Activated CD4-positive, CD25-positive, alpha-beta regulatory T cell treated with anti-CD3 and anti-CD28 coated beads, Interleukin-2, amount 50 U/mL, for 16 hours (primary cell): Measurements from ENCODE around the gene PTPRE.

Experiments used
- DNase-seq: peaks from one replicate; pipeline ENCODE4 v3.0.0-alpha.2; 2020; ENCODE audit warnings: low read depth, low spot score

PTPRE gene

DNA sequence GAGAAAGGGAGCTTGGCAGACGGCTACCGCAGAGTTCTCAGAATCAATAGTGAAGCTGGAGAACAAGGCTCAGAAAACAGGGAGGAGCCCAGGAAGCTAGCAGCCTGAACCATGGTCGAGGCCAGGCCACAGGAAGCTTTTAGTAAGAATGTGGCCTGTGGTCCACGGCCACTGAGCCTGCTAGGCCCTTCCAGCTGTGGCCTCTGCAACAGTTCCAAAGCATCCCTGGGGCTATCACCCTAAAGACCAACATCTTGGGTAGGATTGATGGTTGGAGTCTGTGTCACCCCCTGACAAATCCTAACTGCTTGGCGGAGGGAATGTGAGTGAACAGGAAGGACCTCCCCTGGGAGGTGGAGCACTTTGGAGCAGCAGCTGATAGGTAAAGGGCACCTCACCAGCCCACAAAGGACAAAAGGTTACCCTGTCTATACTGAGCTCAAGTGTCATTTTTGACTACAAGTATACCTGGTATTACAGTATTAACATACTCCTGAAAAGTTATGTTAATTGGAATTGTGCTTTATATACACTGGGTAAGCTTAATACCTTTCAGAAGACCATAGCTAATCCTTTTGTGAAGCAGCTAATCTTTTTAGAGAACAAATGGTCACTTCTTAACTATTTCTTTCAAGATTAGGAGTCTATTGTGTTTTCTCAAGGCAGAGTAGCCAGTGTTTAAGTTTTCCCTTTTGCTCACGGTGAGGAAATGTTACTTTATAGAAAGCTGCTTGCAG is 18.7 kb downstream of the PTPRE start:
- DNase-seq: no peak

DNA sequence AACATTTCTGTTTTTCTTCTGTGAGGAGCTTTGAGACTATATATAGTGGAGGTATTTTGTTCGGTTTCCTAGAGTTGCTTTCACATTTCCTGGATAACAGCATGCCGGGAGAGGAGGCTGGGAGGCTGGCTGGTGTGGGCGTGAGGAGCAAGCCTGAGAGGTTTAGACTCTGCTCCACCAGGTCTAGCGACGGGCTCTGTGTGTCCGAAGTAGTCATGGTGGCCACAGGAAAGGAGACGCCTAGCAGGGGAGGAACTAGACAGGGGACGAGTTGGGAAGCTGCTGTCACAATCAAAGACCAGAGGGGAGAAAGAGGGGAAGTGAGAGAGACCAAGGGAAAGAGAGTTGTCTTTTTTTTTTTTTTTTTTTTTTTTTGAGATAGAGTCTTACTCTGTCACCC is 19.6 kb downstream of the PTPRE start:
- DNase-seq: no peak

DNA sequence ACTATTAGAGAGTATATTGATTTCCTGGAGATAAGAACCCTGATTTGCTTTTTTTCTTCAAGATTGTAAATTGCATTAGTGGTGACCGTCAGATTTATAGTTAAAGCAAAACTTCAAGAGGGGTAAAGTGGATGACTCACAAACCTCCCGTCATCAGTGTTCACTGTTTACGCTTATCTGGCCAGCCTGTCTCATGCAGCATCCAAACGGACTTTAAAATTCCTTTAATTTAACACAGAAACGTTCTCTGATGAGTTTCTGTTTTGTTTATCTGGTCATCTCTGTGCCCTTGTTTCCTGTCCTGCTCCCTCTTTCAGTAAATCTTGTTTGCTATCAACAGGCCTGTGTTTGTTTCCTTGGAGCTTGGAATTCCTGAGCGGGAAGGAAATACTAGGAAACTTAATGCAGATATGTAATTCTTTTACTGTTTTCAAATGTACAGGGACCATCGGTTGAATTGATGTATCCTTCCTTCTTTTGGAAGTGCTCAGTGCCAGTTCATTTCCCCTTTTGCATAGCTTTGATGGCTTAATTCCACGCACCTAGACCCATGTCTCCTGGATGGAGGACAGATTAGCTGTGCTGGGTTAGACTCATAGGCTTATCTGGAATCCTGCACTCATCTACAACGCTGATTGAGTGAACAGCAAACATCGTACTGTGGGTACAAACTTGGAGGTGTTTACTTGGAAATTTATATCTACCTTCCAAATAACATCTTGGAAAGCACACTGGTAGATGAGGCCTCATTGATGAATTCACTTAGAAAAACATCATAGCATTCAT is 21.3 kb downstream of the PTPRE start:
- DNase-seq: no peak

DNA sequence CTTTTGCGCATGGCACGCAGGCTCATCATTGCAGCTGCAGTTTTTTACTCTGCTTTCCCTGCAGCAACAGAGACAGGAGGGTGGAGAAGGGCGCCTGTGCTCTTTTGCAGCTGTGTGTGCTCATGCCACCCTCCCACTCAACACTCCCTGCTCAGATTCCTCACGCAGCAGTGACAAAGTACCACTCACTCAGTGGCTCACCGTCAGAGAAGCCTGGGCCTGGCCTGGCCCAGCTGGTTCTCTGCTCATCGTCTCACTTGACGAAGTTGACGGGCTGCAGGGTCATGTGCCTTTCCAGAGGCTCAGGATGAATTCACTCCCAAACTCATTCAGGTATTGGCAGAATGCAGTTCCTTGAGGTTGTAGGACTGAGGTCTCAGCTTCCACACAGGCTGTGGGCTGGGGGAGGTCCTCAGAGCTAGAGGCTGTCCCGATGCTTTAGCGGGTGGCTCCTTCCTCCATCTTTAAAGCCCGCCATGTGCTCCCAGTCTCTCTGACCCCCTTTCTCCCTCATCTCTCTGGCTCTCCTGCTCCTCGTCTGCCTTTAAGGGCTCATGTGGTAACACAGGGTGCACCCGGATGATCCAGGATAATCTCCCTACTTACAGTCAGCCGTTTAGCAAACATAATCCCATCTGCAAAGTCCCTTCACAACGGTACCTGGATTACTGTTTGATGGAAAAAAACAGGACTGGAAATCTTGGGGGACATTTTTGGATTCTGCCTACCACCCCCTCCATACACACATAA is 25.8 kb downstream of the PTPRE start:
- no peak for DNase-seq

DNA sequence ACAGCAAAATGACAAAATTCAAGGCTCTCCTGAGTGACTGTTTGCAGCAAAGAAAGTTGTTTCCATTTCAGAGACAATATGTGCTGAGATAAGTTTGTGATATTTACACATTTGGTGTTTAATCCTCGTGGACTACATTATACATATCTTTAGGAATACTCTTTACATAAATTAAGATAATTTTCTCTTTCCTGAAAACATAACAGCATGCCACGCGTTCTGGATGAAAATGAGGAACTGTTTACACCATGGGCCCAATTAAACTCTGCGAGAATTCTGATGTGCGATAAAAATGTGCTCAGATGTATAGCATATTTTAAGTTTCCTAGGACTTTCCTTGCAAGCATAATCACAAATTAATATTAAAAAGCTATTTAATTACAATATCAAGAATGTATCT is 26.4 kb downstream of the PTPRE start:
- no peak for DNase-seq

DNA sequence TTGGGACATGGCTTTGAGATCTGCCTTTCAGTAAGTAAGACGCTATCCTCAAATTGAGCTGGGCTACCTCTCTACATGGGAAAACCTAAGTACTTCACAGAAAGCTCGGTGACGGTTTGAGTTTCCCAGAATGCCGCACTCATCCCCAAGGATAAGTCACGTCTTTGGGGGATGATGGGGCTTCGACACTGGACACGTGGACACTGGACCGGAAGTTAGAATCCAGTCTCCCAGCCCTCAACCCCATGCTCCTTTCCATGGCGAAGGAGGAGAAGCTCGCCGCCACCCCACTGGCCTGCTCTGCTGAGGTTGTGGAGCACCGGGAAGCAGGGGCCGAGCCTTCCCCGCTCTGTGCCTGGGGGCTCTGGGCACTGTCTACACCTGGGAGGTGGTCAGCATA is 27.5 kb downstream of the PTPRE start:
- no peak for DNase-seq

DNA sequence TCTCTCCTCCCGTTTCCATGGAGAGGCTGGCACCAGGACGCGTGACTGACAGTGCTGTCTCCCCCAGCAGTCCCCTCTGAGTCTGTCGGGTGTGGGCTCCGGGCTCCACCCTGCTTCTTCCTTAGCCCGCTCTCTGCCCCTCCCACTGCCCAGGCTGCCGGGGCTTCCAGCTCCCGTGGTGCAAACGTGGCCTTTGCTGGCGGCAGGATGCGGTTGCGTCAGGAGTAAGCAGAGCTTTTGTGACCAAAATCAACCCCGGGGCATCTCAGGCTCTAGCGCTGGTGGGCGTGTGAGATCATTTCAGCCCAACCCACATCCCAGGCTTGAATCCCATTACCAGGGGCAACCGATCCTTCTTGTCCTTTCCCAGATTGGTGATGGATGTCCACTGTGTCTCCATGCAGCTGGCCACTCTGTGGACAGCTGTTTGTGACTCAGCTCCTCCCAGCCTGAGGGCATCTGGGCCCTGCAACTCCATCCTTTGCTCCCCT is 28.2 kb downstream of the PTPRE start:
- DNase-seq: no peak

DNA sequence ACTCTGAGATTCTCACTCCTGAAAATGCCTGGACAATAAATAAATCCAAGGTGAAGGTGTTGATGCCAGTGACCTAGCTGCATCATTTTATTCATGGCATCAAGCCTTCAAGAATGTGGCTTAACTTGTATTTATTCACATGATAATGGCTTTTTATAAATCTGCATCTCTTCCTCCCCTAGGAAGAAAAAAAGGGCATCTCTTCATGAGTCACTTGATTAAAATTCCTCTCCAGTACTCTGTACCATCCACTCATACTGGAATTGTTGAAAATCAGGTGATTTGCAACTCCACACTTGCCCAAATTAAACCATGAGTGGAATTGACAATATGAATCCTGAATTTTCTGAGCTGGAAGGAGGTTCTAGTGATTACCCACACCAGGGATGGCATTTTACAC is 30.2 kb downstream of the PTPRE start:
- no peak for DNase-seq

DNA sequence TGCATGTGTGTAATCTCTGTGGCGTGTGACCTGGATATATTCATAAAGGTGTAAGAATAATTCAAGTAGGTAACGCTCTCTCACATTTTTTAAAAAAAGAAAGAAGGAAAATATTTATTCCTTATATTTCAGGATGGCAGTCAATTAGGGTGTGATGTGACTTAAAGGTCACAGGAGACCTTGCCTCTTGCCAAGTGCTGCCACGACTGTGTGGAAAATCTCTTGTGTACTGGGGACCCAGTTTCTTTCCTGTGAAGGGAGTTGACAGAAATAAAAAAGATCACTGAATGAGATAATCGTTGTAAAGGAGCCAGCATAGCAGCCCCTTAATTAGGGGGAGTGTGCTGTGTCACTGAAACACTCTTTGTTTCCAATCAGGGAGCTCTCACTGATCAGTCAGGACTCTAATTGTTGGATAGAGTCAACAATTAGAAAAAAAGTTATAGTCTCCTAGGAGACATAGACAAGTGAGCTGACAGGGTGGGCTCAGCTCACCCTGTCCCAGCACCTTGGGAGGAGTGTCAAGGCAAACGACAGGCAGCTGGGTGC is 31.1 kb downstream of the PTPRE start:
- DNase-seq: no peak

DNA sequence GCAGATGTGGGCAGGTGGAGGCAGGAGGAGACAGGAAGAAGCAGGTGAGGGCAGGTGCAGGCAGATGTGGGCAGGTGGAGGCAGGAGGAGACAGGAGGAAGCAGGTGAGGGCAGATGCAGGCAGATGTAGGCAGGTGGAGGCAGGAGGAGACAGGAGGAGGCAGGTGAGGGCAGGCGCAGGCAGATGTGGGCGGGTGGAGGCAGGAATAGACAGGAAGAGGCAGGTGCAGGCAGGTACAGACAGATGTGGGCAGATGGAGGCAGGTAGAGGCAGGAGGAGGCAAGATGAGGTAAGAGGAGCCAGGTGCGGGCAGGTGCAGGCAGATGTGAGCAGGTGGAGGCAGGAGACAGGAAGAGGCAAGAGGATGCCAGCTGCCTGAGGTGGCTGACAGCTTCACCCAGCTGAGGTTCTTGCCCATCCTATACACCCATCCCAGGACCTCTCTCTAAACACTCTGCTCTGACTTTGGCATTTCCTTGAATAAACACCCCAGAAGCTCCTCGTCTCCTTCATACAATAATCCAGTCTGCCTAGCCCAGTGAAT is 33.0 kb downstream of the PTPRE start:
- no peak for DNase-seq

DNA sequence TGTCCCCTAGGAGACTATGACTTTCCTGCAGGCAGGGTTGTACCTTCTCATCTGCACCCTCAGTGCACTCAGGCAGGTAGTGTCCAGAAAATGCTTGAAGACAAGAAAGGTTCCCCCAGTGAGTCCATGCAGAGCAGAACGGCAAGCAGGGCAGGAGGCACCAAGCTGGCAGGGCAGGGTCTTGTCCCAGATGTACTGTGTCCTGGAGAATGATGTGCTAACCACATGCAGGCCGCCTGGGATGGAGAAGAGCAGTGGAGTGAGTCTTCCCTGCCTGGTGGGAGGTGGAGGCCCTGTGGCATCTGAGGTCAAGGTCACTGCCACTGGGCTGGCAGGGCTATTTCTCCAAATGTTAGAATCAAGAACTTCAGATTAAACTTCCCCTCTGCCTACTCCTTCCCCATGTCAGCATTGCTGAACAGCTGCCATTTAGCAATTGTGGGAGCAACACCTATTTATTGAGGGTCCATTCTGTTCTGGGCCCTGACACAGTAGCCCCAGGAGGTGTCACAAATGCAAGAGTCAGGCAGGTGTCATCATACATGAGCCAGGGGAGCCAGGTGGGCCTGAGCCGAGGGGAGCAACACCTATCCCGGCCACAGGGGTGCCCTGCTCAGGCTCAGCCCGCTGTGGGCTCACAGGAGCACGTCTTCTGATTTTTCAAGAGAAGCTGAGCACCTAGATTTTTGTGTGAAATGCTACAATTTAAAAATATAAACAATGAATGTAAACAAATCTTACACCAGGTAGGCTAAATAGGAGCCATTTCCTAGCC is 34.1 kb downstream of the PTPRE start:
- DNase-seq: no peak

DNA sequence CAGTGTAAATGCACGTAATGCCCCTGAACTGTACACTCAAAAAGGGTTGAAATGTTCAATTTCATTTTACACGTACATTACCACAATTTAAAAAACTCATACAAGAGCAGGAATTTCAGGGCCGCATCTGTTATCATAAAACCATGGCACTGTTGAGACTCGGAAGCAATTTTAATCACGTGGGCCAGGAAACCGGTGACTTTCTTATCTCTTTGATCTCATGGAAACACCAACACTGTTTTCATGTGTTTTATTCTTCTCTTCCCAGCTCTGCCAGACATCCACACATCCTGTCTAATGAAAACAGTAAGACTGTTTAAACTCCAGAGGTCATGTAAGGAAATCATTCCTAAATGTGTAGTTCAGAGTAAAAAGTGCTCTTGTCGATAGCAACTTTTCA is 35.9 kb downstream of the PTPRE start:
- no peak for DNase-seq

DNA sequence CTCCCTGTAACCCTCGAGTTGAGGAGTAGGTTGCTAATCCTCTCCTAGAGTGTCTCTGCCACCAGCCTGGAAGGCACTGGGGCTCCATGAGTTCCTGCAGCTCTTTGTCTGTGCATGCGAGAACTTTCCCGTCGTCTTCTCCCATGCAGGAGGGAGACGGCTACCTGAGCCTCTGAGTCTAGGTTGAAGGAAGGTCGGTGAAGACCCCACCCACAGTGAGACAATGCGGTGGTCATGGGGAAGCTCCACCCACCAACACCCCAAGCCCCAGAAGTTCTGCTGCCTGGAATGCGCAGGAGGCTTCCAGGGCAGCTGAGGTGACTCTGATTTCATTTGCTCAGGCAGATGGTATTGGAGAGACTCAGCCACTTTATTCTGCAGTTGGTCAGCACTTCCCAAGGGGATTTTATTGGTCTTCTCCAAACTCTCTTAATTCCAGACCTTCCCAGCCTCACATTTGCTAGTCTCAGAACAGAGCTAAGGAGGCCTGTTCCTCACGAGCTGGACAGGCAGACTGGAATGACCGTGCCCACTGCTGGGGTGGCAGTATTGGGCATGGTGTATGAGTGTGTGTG is 36.5 kb downstream of the PTPRE start:
- DNase-seq: no peak

DNA sequence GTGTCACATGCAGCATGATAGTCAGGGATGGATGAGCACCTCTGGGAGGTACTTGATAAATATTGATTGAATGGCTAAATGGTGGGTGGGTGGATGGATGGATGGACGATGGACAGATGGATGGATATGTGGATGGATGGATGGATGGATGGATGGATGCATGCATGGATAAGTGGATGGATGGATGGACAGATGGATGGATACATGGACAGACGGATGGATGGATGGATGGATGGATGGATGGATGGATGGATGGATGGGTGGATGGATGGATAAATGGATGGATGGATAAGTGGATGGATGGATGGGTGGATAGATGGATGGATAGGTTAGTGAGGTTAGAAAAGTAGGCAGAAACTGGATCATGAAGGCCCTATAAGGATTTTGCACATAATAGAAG is 37.4 kb downstream of the PTPRE start:
- DNase-seq: no peak

DNA sequence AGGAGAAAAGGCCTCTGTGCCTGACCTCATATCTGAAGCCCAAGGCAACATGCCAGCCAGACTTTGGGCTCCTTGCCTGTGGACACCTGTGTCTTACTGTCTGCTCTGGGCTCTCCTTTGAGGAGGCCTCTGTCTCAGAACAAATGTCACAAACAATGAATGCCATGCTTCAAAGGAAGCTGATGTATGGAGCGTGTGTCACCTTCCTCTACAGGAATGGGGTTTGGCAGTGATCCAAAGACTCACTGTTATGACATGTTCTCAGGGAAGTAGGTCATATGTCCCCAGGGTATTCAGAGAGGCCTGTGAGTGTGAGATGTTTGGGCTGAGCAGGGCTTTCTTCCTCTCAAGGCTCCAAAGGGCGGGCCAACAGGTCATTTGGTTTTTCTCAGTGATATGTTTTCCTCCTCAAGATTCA is 38.4 kb downstream of the PTPRE start:
- DNase-seq: no peak

DNA sequence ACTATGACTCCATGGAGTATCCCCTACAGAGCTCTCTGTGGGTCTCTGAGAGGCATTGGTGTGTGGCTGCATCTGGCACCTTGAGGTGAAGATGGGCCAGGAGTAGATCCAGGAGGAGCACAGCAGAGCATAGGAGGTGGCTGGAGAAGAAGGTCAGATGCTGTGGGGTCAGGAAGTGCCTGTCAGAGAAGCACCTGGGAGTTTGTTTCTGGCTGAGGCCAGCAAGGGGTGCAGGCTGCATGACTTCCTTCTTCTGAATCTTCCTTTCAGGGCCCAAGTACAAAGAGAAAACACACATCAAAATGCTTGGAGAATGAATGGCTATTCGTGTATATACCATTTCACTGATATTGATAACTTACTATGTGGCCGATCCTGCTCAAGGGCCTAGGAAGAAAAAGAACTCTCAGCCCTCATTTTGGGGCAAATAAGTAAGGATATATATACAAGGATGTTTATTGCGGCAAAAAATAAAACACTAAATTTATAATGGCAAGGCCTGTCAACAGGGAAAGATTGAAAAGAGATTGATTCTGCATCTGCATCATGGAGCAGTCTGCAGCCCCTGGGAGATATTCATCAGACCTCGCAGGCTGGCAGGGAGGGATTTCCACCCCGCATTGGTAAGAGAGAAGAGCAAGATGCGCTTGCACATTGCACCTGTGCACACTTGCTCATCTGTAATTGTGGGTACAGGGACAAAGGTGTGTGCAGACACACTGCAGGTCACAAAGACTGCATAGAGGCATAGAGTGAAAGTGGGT is 39.2 kb downstream of the PTPRE start:
- DNase-seq: no peak

DNA sequence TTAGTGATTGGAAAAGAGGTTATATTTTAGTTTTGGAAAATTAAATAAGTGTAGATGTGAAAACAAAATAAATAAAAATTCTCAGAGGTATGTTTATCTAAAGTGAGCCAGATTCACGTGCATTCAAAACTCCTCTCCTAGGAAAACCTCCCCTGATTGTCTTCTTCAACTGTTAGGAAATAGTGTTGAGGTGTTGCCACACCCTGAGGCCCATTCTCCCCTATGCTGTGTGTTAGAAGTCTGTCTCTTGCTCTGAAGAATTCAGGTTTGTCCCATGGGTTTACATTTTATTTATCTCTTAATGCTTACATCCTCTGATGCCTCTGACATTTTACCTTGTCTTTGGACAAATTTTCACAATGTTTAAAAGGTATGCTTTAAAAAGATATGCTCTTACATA is 40.3 kb downstream of the PTPRE start:
- no peak for DNase-seq

DNA sequence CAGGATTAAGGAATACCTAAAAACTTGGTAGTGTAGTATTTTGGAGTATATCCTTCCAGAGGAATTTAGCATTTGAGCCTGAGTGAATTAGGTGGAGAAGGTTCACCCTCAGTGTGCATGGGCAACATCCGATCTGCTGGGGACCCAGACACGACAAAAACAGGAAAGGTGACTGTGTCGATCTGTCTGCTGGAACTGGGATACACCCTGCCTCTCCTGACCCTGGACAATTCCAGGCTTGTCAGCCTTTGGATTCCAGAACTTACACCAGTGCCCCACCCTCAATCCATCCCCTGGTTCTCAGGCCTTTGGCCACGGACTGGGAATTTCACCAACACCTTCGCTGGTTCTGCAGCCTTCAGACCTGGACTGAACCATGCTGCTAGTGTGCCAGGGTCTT is 41.9 kb downstream of the PTPRE start:
- no peak for DNase-seq

DNA sequence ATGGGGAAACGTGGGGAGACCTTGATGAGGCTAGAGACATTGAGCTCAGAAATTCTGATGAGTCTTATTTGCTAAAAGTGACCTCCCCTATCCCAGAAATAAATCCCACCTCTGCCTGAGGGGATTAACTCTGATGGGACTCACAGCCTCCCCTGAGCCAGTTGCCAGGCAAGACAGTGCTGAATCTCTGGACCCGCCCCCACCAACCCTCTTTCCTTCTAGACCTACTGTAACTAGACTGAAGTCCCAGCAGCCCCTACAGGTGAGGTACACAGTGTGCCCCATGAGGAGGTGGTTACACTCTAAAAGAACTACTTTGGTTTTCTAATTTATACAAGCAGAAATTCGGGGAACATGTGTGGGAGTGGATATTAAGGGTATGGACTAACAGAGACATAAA is 42.9 kb downstream of the PTPRE start:
- DNase-seq: no peak
